ENCODE results near the gene DGKH.

DGKH gene

DNA sequence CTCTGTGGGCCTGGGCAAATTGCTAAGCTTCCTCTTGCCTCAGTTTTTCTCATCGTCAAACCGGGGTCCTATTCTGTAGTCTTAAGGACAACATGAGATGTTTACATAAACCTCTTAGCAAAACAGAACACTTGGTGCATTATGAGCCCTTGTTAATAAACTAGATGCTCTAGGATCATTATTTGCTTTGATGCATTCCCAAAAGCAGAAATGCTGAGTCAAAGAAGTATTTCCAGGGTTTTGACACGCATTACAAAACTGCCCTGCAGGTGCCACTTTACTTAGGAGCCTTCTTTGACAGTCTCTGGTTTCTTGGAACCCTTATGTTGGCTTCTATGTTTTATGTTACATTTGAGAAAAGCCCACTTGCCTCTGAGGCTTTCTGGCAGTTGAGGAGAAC, 235.6 kb downstream of the DGKH start:
- no peak for DNase-seq

All from fibroblast of skin of abdomen (primary cell).